Measurements from ENCODE around the gene RHAG. TPM values are rescaled to one million over a fixed set of nuclear protein-coding genes. Genes with fewer than 3 reads are reported as not detected.

The RHAG gene
- total and polyA plus RNA-seq, 2 donors (not counting 1 experiment from before 2014, with no cell fraction given), result not detected

GRCh38 chr6:49637350-49637731 is 702 bp upstream of the RHAG start:
- Histone ChIP-seq H4K20me1 (ENCODE audit: control insufficient read depth, insufficient read depth, low read length, poor library complexity, severe bottlenecking) (no peaks in the 10 kb centered on the region), H3K79me2 (ENCODE audit: control insufficient read depth, insufficient read depth, low read length) (no peaks in the 10 kb centered on the region)

More at GRCh38 chr6:49637350-49637731, 702 bp upstream of the RHAG start:
- ATAC-seq (ENCODE audit: low read depth), result no peak
- ChIA-PET CTCF (no interaction called here), POLR2A (no interaction called here)
- Histone ChIP-seq H3K36me3 (replicated peaks in 1 of 2; ENCODE audit: control extremely low read depth in 1 of 2, control insufficient read depth in 1 of 2, extremely low read depth in 1 of 2, insufficient read depth in 2 of 2, low read length in 1 of 2) (no peaks in the 10 kb centered on the region), H3K9ac (ENCODE audit: low read length) (no peak overlapping the region), H3K27me3 (replicated peaks in 1 of 4; ENCODE audit: control extremely low read depth in 1 of 4, control insufficient read depth in 3 of 4, insufficient read depth in 4 of 4, low read length in 3 of 4) (no peaks in the 10 kb centered on the region), H3K4me3 (ENCODE audit: control extremely low read depth in 1 of 5, extremely low read depth in 1 of 5, insufficient read depth in 1 of 5, low read depth in 2 of 5, low read length in 4 of 5) (no peak overlapping the region), H3K4me1 (ENCODE audit: control insufficient read depth in 2 of 2, insufficient read depth in 2 of 2, low read length in 2 of 2) (no peaks in the 10 kb centered on the region), H3K27ac (ENCODE audit: low read length in 2 of 2) (no peak overlapping the region), H3K4me2 (replicated peaks; ENCODE audit: low read depth, low read length, poor library complexity, severe bottlenecking) (no peak overlapping the region), H2AFZ (ENCODE audit: insufficient read depth, low read depth, low read length, poor library complexity, severe bottlenecking) (no peak overlapping the region), H3K9me3 (ENCODE audit: control extremely low read depth in 1 of 3, control insufficient read depth in 2 of 3, insufficient read depth in 1 of 3, low read length in 2 of 3) (no peaks in the 10 kb centered on the region)
- no peaks in the 10 kb centered on the region for H3K9me3 Mint-ChIP-seq (ENCODE audit: insufficient read depth)
- DNase-seq, result no peak
- H3K27me3 Mint-ChIP-seq, result no peaks in the 10 kb centered on the region
- 93% methylated on average over 2 of the region's 3 CpGs for WGBS (ENCODE audit: insufficient coverage)
- TF ChIP-seq CTCF (IDR thresholded peaks at IDR 0.05) (no peak), EZH2 (IDR thresholded peaks at IDR 0.05; ENCODE audit: borderline replicate concordance, insufficient read depth, low read depth, low read length, poor library complexity, severe bottlenecking) (no peak)
- H3K4me3 Mint-ChIP-seq, result no peak overlapping the region
- no peak overlapping the region for H3K27ac Mint-ChIP-seq
- intact Hi-C loops (cut with micrococcal nuclease), result no loop called here
- H3K4me1 Mint-ChIP-seq, result no peaks in the 10 kb centered on the region

Data from B cell (primary cell).